SU-DHL-6 (cell line): ENCODE data around the gene SPATA20.

Source experiments
- H2AFZ ChIP-seq: fragments of 200-600 bp; sonication (generic); 2 replicates; pipeline ENCODE4 v1.6.1; 2014; ENCODE audit warnings: low read depth, mild to moderate bottlenecking, moderate library complexity, mixed read lengths, antibody characterized with exemption, low read length; ENCODE audit not compliant: severe bottlenecking
- H3F3A ChIP-seq: fragments of 200-600 bp; shearing (Covaris generic); 2 replicates; pipeline ENCODE4 v1.6.0; 2016; ENCODE audit warnings: antibody characterized with exemption, mild to moderate bottlenecking; ENCODE audit not compliant: insufficient read depth
- H3K27ac ChIP-seq: fragments of 200-600 bp; sonication (generic); 2 replicates; pipeline ENCODE4 v1.5.1; 2016; ENCODE audit warnings: low read depth, mild to moderate bottlenecking, low read length, moderate library complexity, mixed read lengths
- H3K27me3 ChIP-seq: fragments of 200-600 bp; sonication (generic), shearing (Covaris generic); 2 replicates; pipeline ENCODE4 v1.6.0; 2014; ENCODE audit warnings: mild to moderate bottlenecking, low read length
- H3K36me3 ChIP-seq: fragments of 200-600 bp; sonication (generic); 2 replicates; pipeline ENCODE4 v1.6.1; 2014; ENCODE audit warnings: mild to moderate bottlenecking, low read length, mixed read lengths
- H3K4me2 ChIP-seq: fragments of 300-600, 200-600 bp; shearing (Covaris generic), sonication (generic); 2 replicates; pipeline ENCODE4 v1.6.0; 2014; ENCODE audit warnings: low read length, low read depth, mild to moderate bottlenecking; ENCODE audit not compliant: poor library complexity, severe bottlenecking
- H3K4me3 ChIP-seq: fragments of 200-600 bp; sonication (generic); 2 replicates; pipeline ENCODE4 v1.5.1; 2014; ENCODE audit warnings: antibody characterized with exemption, low read length, mild to moderate bottlenecking, mixed read lengths; ENCODE audit not compliant: insufficient read depth, poor library complexity, severe bottlenecking
- H3K79me2 ChIP-seq: fragments of 200-600 bp; sonication (generic); 2 replicates; pipeline ENCODE4 v1.6.1; 2014; ENCODE audit warnings: mild to moderate bottlenecking, low read length, moderate library complexity; ENCODE audit not compliant: insufficient read depth
- H3K9ac ChIP-seq: fragments of 200-600 bp; sonication (generic); 2 replicates; pipeline ENCODE4 v1.7.0; 2014; ENCODE audit warnings: mild to moderate bottlenecking, low read length
- H3K9me2 ChIP-seq: fragments of 200-600 bp; sonication (generic); replicated peaks from 2 replicates; pipeline ENCODE4 v1.6.1; 2014; ENCODE audit warnings: low read length; ENCODE audit not compliant: insufficient read depth
- H3K9me3 ChIP-seq: fragments of 200-600 bp; sonication (generic); 2 replicates; pipeline ENCODE4 v1.6.1; 2014; ENCODE audit warnings: low read length, mixed read lengths; ENCODE audit not compliant: insufficient read depth
- H4K20me1 ChIP-seq: fragments of 200-600 bp; sonication (generic); 2 replicates; pipeline ENCODE4 v1.6.1; 2014; ENCODE audit warnings: low read depth, mild to moderate bottlenecking, antibody characterized with exemption, low read length, moderate library complexity, mixed read lengths
- CTCF ChIP-seq: fragments of 200-600 bp; sonication (generic); IDR thresholded peaks from one replicate; pipeline ENCODE4 v1.5.1; 2017; ENCODE audit warnings: antibody characterized with exemption, mild to moderate bottlenecking, low read length, moderate library complexity; ENCODE audit not compliant: insufficient read depth, poor library complexity, severe bottlenecking
- EZH2phosphoT487 ChIP-seq: fragments of 200-600 bp; sonication (generic), shearing (Covaris generic); conservative IDR thresholded peaks from 2 replicates; pipeline ENCODE4 v1.6.1; 2018; ENCODE audit warnings: mild to moderate bottlenecking, antibody characterized with exemption, low read length, moderate library complexity, mixed read lengths

Gene SPATA20

GRCh38 chr17:50524838-50525237 lies 22.1 kb upstream of the SPATA20 start:
- H3K79me2 ChIP-seq = no peaks in the 10 kb centered on the region
- no peaks in the 10 kb centered on the region for H3F3A ChIP-seq
- H2AFZ ChIP-seq = no peak overlapping the region
- H4K20me1 ChIP-seq = no peaks in the 10 kb centered on the region
- H3K4me2 ChIP-seq = no peak overlapping the region
- no peaks in the 10 kb centered on the region for H3K27me3 ChIP-seq
- H3K27ac ChIP-seq = no peak overlapping the region
- no peak overlapping the region for H3K9ac ChIP-seq
- H3K9me2 ChIP-seq = no peaks in the 10 kb centered on the region
- no peaks in the 10 kb centered on the region for H3K9me3 ChIP-seq
- no peak overlapping the region for H3K4me3 ChIP-seq
- TF ChIP-seq CTCF (no peak), EZH2phosphoT487 (no peak)
- H3K36me3 ChIP-seq = no peaks in the 10 kb centered on the region

GRCh38 chr17:50527155-50527762 lies 19.7 kb upstream of the SPATA20 start:
- Histone ChIP-seq H3K4me3 (no peak overlapping the region), H3F3A (no peaks in the 10 kb centered on the region), H3K79me2 (no peaks in the 10 kb centered on the region), H3K36me3 (no peaks in the 10 kb centered on the region), H3K27me3 (no peaks in the 10 kb centered on the region), H2AFZ (no peak overlapping the region), H3K27ac (no peak overlapping the region), H3K4me2 (no peak overlapping the region), H3K9me2 (no peaks in the 10 kb centered on the region), H3K9ac (no peak overlapping the region), H3K9me3 (no peaks in the 10 kb centered on the region), H4K20me1 (no peaks in the 10 kb centered on the region)
- TF ChIP-seq CTCF (no peak), EZH2phosphoT487 (no peak)

- Histone ChIP-seq H3K27me3 (no peaks in the 10 kb centered on the region), H3K36me3 (no peaks in the 10 kb centered on the region), H3F3A (no peaks in the 10 kb centered on the region), H3K4me3 (no peak overlapping the region), H3K9ac (no peak overlapping the region), H3K4me2 (no peak overlapping the region), H3K9me2 (no peaks in the 10 kb centered on the region), H3K79me2 (no peaks in the 10 kb centered on the region), H3K27ac (no peak overlapping the region), H3K9me3 (no peaks in the 10 kb centered on the region), H2AFZ (no peak overlapping the region), H4K20me1 (no peaks in the 10 kb centered on the region)
- TF ChIP-seq EZH2phosphoT487 (no peak), CTCF (no peak)
These were observed 19.0 kb upstream of the SPATA20 start for GRCh38 chr17:50527949-50528474.
